PFSK-1 (cell line): ENCODE data around the gene ZNF700.

Experiments
- POLR2AphosphoS5 ChIP-seq: IDR thresholded peaks from 2 replicates; pipeline ENCODE4 v1.6.1; 2012; ENCODE audit warnings: low read depth, mild to moderate bottlenecking, control low read depth, low read length, moderate library complexity
- REST ChIP-seq, 2 experiments: IDR thresholded peaks; 2 replicates each; pipeline versions ENCODE4 v1.6.1 to v1.8.0; 2011 to 2012; ENCODE audit warnings: low read depth in 2 of 2, low read length in 2 of 2, control low read depth in 1 of 2, inconsistent platforms in 1 of 2, mild to moderate bottlenecking in 1 of 2, moderate library complexity in 1 of 2; ENCODE audit not compliant: insufficient read depth in 1 of 2
- SIN3A ChIP-seq: IDR thresholded peaks from 2 replicates; pipeline ENCODE4 v1.6.1; 2012; ENCODE audit warnings: mild to moderate bottlenecking, low read length, moderate library complexity, borderline replicate concordance; ENCODE audit not compliant: insufficient read depth
- TAF1 ChIP-seq: IDR thresholded peaks from 2 replicates; pipeline ENCODE4 v1.6.1; 2012; ENCODE audit warnings: low read length, control low read depth, borderline replicate concordance; ENCODE audit not compliant: insufficient read depth

- TF ChIP-seq POLR2AphosphoS5 = no peak
- no peak for TF ChIP-seq REST (IDR thresholded peaks at IDR 0.05; ENCODE audit: insufficient read depth in 1 of 2, low read depth in 2 of 2, low read length in 2 of 2)
- TF ChIP-seq TAF1 = no peak
- TF ChIP-seq SIN3A = no peak
These were observed 60.1 kb downstream of the ZNF700 start for GRCh38 chr19:11984986-11985385.
